GM12874 (cell line): ENCODE results near the gene CYP4F12.

Source experiments
- TF ChIP-seq, protein P1 (sequence below): IDR thresholded peaks from 2 replicates; pipeline ENCODE4 v1.5.1; 2011; ENCODE audit warnings: low read depth, mild to moderate bottlenecking, control low read depth, low read length, moderate library complexity; ENCODE audit not compliant: insufficient read depth

Gene CYP4F12

DNA sequence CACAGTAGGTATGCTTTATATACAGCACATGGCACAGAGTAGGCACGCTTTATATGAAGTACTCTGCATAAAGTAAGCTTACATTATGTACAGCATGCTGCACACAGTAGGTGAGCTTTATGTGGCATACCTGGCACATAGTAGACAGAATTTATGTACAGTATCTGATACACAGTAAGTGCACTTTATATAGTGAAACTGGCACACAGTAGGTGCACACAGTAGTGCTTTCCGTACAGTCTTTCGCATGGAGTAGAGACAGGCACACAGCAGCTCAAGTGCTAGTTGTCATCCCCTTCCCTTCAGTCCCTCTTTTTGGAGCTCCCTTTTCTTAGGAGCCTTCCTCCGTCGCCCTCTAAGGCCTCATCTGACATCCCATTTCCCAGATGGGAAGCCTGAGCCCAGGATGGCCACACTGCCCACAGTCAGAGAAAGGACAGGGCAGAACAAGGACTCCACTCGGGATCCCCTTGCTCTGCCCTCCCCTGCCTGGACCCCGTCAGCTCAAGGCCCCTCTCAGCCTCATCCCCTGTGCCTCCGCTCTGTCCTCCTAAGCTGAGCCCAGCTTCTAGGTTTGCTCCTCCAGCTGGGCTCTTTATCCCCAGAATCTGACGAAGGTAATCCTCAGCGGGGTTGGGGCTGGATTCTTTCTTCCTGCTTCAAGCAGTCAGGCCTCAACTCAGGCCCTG is 852 bp upstream of the CYP4F12 start:
- TF ChIP-seq, protein P1, sequence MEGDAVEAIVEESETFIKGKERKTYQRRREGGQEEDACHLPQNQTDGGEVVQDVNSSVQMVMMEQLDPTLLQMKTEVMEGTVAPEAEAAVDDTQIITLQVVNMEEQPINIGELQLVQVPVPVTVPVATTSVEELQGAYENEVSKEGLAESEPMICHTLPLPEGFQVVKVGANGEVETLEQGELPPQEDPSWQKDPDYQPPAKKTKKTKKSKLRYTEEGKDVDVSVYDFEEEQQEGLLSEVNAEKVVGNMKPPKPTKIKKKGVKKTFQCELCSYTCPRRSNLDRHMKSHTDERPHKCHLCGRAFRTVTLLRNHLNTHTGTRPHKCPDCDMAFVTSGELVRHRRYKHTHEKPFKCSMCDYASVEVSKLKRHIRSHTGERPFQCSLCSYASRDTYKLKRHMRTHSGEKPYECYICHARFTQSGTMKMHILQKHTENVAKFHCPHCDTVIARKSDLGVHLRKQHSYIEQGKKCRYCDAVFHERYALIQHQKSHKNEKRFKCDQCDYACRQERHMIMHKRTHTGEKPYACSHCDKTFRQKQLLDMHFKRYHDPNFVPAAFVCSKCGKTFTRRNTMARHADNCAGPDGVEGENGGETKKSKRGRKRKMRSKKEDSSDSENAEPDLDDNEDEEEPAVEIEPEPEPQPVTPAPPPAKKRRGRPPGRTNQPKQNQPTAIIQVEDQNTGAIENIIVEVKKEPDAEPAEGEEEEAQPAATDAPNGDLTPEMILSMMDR, result no peak

DNA sequence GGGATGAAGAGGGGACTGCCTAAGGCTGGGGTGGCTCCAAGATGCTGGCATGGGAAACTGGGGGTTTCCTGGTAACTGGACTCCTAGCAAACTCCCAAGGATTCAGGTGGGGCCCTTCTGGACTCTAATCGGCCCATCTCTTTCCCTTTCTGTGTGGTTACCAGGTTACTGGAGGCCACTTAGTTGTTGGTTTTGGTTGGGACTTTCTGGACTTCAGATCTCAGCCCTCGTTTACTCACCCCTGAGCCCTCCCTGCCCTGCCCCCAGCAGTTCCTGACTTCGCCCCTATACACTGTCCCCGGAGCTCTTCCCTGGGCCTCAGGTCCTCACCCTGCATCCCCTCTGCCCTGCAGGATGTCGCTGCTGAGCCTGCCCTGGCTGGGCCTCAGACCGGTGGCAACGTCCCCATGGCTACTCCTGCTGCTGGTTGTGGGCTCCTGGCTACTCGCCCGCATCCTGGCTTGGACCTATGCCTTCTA is 328 bp downstream of the CYP4F12 start:
- TF ChIP-seq, protein P1, result no peak

DNA sequence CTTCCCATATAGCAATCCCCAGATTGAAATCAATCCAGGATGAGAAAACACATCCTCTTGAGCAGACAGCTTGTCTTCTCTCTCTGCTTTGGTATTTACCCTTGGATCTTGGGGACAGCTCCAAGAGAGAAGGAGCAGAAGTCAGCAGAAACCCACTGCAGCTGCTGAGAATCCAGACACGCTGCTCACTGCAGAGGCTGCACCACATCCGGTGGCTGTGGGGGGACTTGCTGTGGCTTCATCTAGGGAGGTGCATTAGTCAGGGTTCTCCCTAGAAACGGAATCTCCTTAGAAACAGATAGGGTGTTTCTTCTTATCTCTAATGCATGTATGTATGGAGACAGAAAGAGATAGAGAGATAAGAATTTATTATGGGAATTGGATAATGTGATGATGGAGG is 2.7 kb downstream of the CYP4F12 start:
- TF ChIP-seq, protein P1, result no peak

DNA sequence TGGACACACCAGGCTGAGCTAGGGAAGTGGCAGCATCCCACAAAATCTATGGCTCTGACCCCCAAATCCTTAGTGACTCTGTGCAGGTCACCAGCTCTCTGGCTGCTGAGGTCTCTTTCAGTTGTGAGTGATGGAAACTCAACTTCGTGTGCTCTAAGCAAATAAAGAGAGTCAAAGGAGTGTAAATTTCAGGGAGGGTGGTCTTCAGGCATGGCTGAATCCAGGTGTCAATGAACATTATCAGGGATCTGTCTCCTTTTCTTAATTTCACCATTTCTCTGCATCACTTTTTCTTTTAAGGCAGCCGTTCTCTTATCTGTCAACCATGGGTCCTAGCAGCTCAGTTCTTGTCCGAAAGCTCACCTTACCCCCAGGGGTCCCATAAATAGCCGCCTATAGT is 6.2 kb downstream of the CYP4F12 start:
- TF ChIP-seq, protein P1, result no peak

DNA sequence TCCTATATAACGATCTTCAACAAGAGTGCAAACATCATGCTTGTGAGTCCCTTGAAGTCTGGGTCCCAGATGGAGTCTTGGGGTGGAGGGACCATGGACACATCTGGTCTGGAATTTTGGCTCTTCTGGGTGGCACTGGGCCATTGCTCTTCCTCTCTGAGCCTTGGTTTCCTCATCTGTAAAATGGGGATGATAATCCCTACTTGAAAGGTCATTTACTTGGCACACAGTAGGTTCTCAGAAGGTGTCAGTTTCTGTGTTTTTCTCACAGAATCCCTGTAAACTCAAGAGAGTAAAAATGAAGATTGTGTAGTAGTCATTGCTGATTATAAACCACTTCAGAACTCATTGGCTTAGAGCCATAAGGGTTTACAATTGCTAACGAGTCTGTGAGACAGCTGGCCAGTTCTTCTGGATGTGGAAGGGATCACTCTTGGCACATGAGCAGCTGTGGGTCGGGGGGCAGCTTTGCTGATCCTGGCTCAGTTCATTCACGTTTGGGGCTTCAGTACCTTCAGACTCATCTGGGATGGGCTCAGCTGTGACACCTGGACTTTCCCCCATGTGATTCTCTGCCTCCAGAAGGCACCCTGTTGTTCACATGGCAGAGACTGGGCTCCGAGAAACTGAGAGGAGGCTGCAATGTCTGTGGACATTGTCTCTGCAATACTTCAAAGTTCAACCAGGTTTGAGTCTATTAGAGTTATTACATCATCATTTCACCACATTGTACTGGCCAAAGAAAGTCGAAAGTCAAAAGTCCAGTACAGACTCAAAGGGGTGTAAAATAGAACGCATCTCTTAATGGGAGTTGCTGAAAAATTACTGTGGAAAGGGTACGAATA is 7.8 kb downstream of the CYP4F12 start:
- TF ChIP-seq, protein P1, result no peak

DNA sequence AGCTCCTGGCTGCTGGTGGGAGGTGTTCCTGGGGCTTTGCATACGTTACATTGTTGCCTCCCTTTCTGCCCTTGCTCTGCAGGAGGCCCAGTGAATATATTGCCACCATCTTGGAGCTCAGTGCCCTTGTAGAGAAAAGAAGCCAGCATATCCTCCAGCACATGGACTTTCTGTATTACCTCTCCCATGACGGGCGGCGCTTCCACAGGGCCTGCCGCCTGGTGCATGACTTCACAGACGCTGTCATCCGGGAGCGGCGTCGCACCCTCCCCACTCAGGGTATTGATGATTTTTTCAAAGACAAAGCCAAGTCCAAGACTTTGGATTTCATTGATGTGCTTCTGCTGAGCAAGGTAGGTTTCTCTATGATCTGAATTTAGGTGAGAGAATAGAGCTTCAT is 10.5 kb downstream of the CYP4F12 start:
- TF ChIP-seq, protein P1, result no peak

DNA sequence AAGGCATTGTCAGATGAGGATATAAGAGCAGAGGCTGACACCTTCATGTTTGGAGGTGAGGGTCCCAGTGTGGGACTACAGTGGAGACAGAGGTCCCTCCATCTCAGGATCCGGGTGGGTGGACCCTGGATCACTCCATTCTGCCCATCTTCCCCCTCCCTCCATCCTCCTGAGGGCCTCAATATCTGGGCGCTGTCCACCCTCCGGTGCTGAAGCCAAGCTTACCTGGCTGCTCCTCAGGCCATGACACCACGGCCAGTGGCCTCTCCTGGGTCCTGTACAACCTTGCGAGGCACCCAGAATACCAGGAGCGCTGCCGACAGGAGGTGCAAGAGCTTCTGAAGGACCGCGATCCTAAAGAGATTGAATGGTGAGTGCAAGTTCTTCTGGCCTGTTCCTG is 11.9 kb downstream of the CYP4F12 start:
- TF ChIP-seq, protein P1, result no peak
